HEK293 (cell line): Measurements from ENCODE around the gene RAD21L1.

ENCODE experiments used
- CTCF ChIA-PET: fragments of 350-600 bp; formaldehyde crosslinking; extraction: SDS; loops from one replicate; lab custom pipeline; 2021; ENCODE audit warnings: antibody characterized with exemption; lab: Yijun Ruan, JAX
- POLR2A ChIA-PET: fragments of 300-600 bp; formaldehyde crosslinking; extraction: SDS; loops from one replicate; lab custom pipeline; 2020; ENCODE audit warnings: antibody characterized with exemption, inconsistent platforms; lab: Yijun Ruan, JAX
- H3K27ac ChIP-seq: fragments of 200-500 bp; sonication (Bioruptor generic); 2 replicates; pipeline ENCODE4 v1.5.1; 2014; ENCODE audit warnings: low read depth, low read length, control low read depth, inconsistent platforms; ENCODE audit errors: extremely low read depth
- H3K36me3 ChIP-seq, 2 experiments: fragments of 200-500 bp in 1 of 2; sonication (Bioruptor generic) in 1 of 2; 1 replicate in 1 of 2; 2 replicates in 1 of 2; pipeline ENCODE4 v1.5.1; 2014 to 2017; ENCODE audit warnings: inconsistent platforms in 2 of 2, low read length in 2 of 2; ENCODE audit not compliant: control insufficient read depth in 2 of 2, insufficient read depth in 1 of 2
- H3K4me1 ChIP-seq: fragments of 200-500 bp; sonication (Bioruptor generic); 2 replicates; pipeline ENCODE4 v1.5.1; 2014; ENCODE audit warnings: mild to moderate bottlenecking, low read length, inconsistent platforms; ENCODE audit not compliant: control insufficient read depth, insufficient read depth
- H3K4me3 ChIP-seq: 2 replicates; pipeline ENCODE4 v1.5.1; 2011; ENCODE audit warnings: low read depth, mild to moderate bottlenecking, control low read depth, low read length, moderate library complexity
- H3K9me3 ChIP-seq: fragments of 200-500 bp; sonication (Bioruptor generic); 2 replicates; pipeline ENCODE4 v1.5.1; 2014; ENCODE audit warnings: low read depth, low read length, inconsistent platforms; ENCODE audit not compliant: control insufficient read depth, insufficient read depth
- AEBP2 ChIP-seq: fragments of 450-650 bp; formaldehyde crosslinking; IDR thresholded peaks from 2 replicates; pipeline ENCODE4 v1.5.1; 2016; ENCODE audit warnings: missing biosample characterization, missing genetic modification characterization, borderline replicate concordance
- BCL6B ChIP-seq: fragments of 450-650 bp; formaldehyde crosslinking; IDR thresholded peaks from 2 replicates; pipeline ENCODE4 v1.5.1; 2017; ENCODE audit warnings: missing biosample characterization, missing genetic modification characterization
- CTCF ChIP-seq: fragments of 450-650 bp; formaldehyde crosslinking; IDR thresholded peaks from 2 replicates; pipeline ENCODE4 v1.5.1; 2016; ENCODE audit warnings: missing biosample characterization, missing genetic modification characterization
- HOXD13 ChIP-seq: sonication (generic); formaldehyde crosslinking; IDR thresholded peaks from 2 replicates; pipeline ENCODE4 v1.8.0; 2022; ENCODE audit warnings: missing genetic modification reagents, borderline replicate concordance
- KLF17 ChIP-seq: fragments of 450-650 bp; formaldehyde crosslinking; IDR thresholded peaks from 2 replicates; pipeline ENCODE4 v1.5.1; 2016; ENCODE audit warnings: missing biosample characterization, missing genetic modification characterization
- ZBTB17 ChIP-seq: fragments of 450-650 bp; formaldehyde crosslinking; IDR thresholded peaks from 2 replicates; pipeline ENCODE4 v1.5.1; 2016; ENCODE audit warnings: missing biosample characterization, missing genetic modification characterization
- ZBTB21 ChIP-seq: fragments of 450-650 bp; formaldehyde crosslinking; IDR thresholded peaks from 2 replicates; pipeline ENCODE4 v1.5.1; 2017; ENCODE audit warnings: missing biosample characterization, missing genetic modification characterization
- ZFP37 ChIP-seq: fragments of 450-650 bp; formaldehyde crosslinking; IDR thresholded peaks from 2 replicates; pipeline ENCODE4 v1.5.1; 2016; ENCODE audit warnings: missing biosample characterization, missing genetic modification characterization
- ZNF112 ChIP-seq: fragments of 450-650 bp; formaldehyde crosslinking; IDR thresholded peaks from 2 replicates; pipeline ENCODE4 v1.5.0; 2017; ENCODE audit warnings: missing biosample characterization, missing genetic modification characterization
- ZNF138 ChIP-seq: fragments of 450-650 bp; formaldehyde crosslinking; IDR thresholded peaks from 2 replicates; pipeline ENCODE4 v1.5.1; 2016; ENCODE audit warnings: missing biosample characterization, missing genetic modification characterization, borderline replicate concordance
- ZNF146 ChIP-seq: fragments of 450-650 bp; formaldehyde crosslinking; IDR thresholded peaks from 2 replicates; pipeline ENCODE4 v1.5.1; 2016; ENCODE audit warnings: missing biosample characterization, missing genetic modification characterization
- ZNF24 ChIP-seq: fragments of 450-650 bp; formaldehyde crosslinking; IDR thresholded peaks from 2 replicates; pipeline ENCODE4 v1.5.1; 2016; ENCODE audit warnings: missing biosample characterization, missing genetic modification characterization
- ZNF280C ChIP-seq: fragments of 450-650 bp; formaldehyde crosslinking; IDR thresholded peaks from 2 replicates; pipeline ENCODE4 v1.5.1; 2016; ENCODE audit warnings: missing biosample characterization, missing genetic modification characterization
- ZNF324 ChIP-seq: fragments of 450-650 bp; formaldehyde crosslinking; IDR thresholded peaks from 2 replicates; pipeline ENCODE4 v1.5.1; 2016; ENCODE audit warnings: missing biosample characterization, missing genetic modification characterization
- ZNF473 ChIP-seq: fragments of 450-650 bp; formaldehyde crosslinking; IDR thresholded peaks from 2 replicates; pipeline ENCODE4 v1.5.1; 2017; ENCODE audit warnings: missing biosample characterization, missing genetic modification characterization
- ZNF518A ChIP-seq: fragments of 450-650 bp; formaldehyde crosslinking; conservative IDR thresholded peaks from 2 replicates; pipeline ENCODE4 v1.5.1; 2016; ENCODE audit warnings: low read depth, missing biosample characterization, missing genetic modification characterization
- ZNF558 ChIP-seq: fragments of 450-650 bp; formaldehyde crosslinking; IDR thresholded peaks from 2 replicates; pipeline ENCODE4 v1.5.1; 2016; ENCODE audit warnings: missing biosample characterization, missing genetic modification characterization
- ZNF596 ChIP-seq: fragments of 450-650 bp; IDR thresholded peaks from 2 replicates; pipeline ENCODE4 v1.5.0; 2018; ENCODE audit warnings: missing biosample characterization, mild to moderate bottlenecking, missing genetic modification characterization, moderate library complexity
- ZNF623 ChIP-seq: fragments of 450-650 bp; formaldehyde crosslinking; IDR thresholded peaks from 2 replicates; pipeline ENCODE4 v1.5.1; 2016; ENCODE audit warnings: missing biosample characterization, missing genetic modification characterization
- ZNF707 ChIP-seq: fragments of 450-650 bp; formaldehyde crosslinking; IDR thresholded peaks from 2 replicates; pipeline ENCODE4 v1.5.1; 2016; ENCODE audit warnings: missing biosample characterization, missing genetic modification characterization
- ZNF777 ChIP-seq: fragments of 450-650 bp; formaldehyde crosslinking; IDR thresholded peaks from 2 replicates; pipeline ENCODE4 v1.5.1; 2017; ENCODE audit warnings: missing biosample characterization, missing genetic modification characterization, borderline replicate concordance
- ZSCAN16 ChIP-seq: fragments of 450-650 bp; formaldehyde crosslinking; IDR thresholded peaks from 2 replicates; pipeline ENCODE4 v1.5.1; 2016; ENCODE audit warnings: missing biosample characterization, missing genetic modification characterization
- ZSCAN23 ChIP-seq: fragments of 450-650 bp; formaldehyde crosslinking; IDR thresholded peaks from 2 replicates; pipeline ENCODE4 v1.5.1; 2016; ENCODE audit warnings: missing biosample characterization, missing genetic modification characterization
- ZXDB ChIP-seq: fragments of 450-650 bp; formaldehyde crosslinking; IDR thresholded peaks from 2 replicates; pipeline ENCODE4 v1.5.1; 2016; ENCODE audit warnings: missing biosample characterization, missing genetic modification characterization

RAD21L1 gene

GRCh38 chr20:1191299-1191698 lies 34.5 kb upstream of the RAD21L1 start:
- CTCF ChIA-PET, result interaction anchor here (1.1 to 1.4 kb wide), 2 partner anchors 19 to 21 kb away, joined by 3 to 4 read pairs; no protein-coding TSS in a partner anchor
- POLR2A ChIA-PET, result no interaction called here
- H3K27ac ChIP-seq, result no peak overlapping the region
- TF ChIP-seq ZNF707 (no peak), ZNF280C (no peak), ZNF777 (tag by site-specific recombination) (no peak), ZNF146 (no peak), ZFP37 (no peak), ZNF138 (tag by site-specific recombination) (no peak), HOXD13 (CRISPR knock-in tag) (no peak), ZBTB17 (tag by site-specific recombination) (no peak), ZNF473 (tag by site-specific recombination) (no peak), ZNF24 (tag by site-specific recombination) (no peak), ZNF558 (tag by site-specific recombination) (no peak), ZSCAN16 (no peak), ZNF112 (tag by site-specific recombination) (no peak), ZXDB (no peak), ZNF623 (tag by site-specific recombination) (no peak), BCL6B (tag by site-specific recombination) (no peak), KLF17 (tag by site-specific recombination) (no peak), ZNF596 (tag by site-specific recombination) (no peak)
- TF ChIP-seq, all 188 proteins: peak for 0
- H3K4me1 ChIP-seq, result no peaks in the 10 kb centered on the region
- no peak overlapping the region for H3K4me3 ChIP-seq
- no peaks in the 10 kb centered on the region for H3K36me3 ChIP-seq
- H3K9me3 ChIP-seq, result no peaks in the 10 kb centered on the region

- no peaks in the 10 kb centered on the region for H3K9me3 ChIP-seq
- no peaks in the 10 kb centered on the region for H3K36me3 ChIP-seq
- H3K27ac ChIP-seq, result no peak overlapping the region
- no peaks in the 10 kb centered on the region for H3K4me1 ChIP-seq
- no peak overlapping the region for H3K4me3 ChIP-seq
- ChIA-PET POLR2A (no interaction called here), CTCF (interaction anchor here (1.3 kb wide), 1 partner anchor 10 kb away, joined by 4 read pairs; no protein-coding TSS in a partner anchor)
- TF ChIP-seq AEBP2 (tag by site-specific recombination), result no peak
- TF ChIP-seq CTCF (tag by site-specific recombination), result no peak
- TF ChIP-seq ZNF558 (tag by site-specific recombination), result no peak
- TF ChIP-seq ZNF324 (tag by site-specific recombination), result no peak
- no peak for TF ChIP-seq ZNF518A (tag by site-specific recombination)
- TF ChIP-seq ZSCAN23 (tag by site-specific recombination), result no peak
- TF ChIP-seq ZBTB21, result no peak
These were observed 30.6 kb upstream of the RAD21L1 start for GRCh38 chr20:1195226-1195625.
